Measurements from ENCODE around the gene ATP2B1.
"Not testable (repeated sequence)": the region's sequence is repeated elsewhere in the genome, so short reads cannot be mapped to it uniquely, and the experiment has no call there.

Gene ATP2B1

GRCh38 chr12:89710873-89711750, 2.5 kb upstream of the ATP2B1 start:
- DNase-seq, result no peak

GRCh38 chr12:89709995-89710872, 1.6 kb upstream of the ATP2B1 start:
- DNase-seq, result peak; percentile 47 to 49

GRCh38 chr12:89709157-89709994, 738 bp upstream of the ATP2B1 start:
- DNase-seq, result peak; percentile 98

- peak; percentile 38 to 46 for DNase-seq
These were observed 704 bp downstream of the ATP2B1 start for GRCh38 chr12:89707703-89708564.

- no peak for DNase-seq
These were observed 1.5 kb downstream of the ATP2B1 start for GRCh38 chr12:89706986-89707702.

GRCh38 chr12:89706551-89706950, 2.1 kb downstream of the ATP2B1 start:
- no peak for DNase-seq

- no peak for DNase-seq
These were observed 4.2 kb downstream of the ATP2B1 start for GRCh38 chr12:89704457-89704856.

- no peak for DNase-seq
These were observed 4.9 kb downstream of the ATP2B1 start for GRCh38 chr12:89703768-89704167.

- DNase-seq, result no peak
These were observed 6.1 kb downstream of the ATP2B1 start for GRCh38 chr12:89702503-89702902.

GRCh38 chr12:89701606-89702206, 6.9 kb downstream of the ATP2B1 start:
- DNase-seq, result no peak

GRCh38 chr12:89700191-89700810, 8.3 kb downstream of the ATP2B1 start:
- no peak for DNase-seq

GRCh38 chr12:89698607-89699006, 10.0 kb downstream of the ATP2B1 start:
- no peak for DNase-seq

GRCh38 chr12:89697728-89698127, 10.9 kb downstream of the ATP2B1 start:
- not testable (repeated sequence) for DNase-seq

- DNase-seq, result no peak
These were observed 11.3 kb downstream of the ATP2B1 start for GRCh38 chr12:89697296-89697695.

- DNase-seq, result no peak
These were observed 12.8 kb downstream of the ATP2B1 start for GRCh38 chr12:89695830-89696229.

GRCh38 chr12:89695100-89695499, 13.5 kb downstream of the ATP2B1 start:
- DNase-seq, result no peak

- no peak for DNase-seq
These were observed 14.1 kb downstream of the ATP2B1 start for GRCh38 chr12:89694542-89694941.

GRCh38 chr12:89693639-89694202, 14.9 kb downstream of the ATP2B1 start:
- DNase-seq, result no peak

GRCh38 chr12:89692439-89692838, 16.2 kb downstream of the ATP2B1 start:
- no peak for DNase-seq

GRCh38 chr12:89691659-89692058, 17.0 kb downstream of the ATP2B1 start:
- DNase-seq, result no peak

All from activated CD4-positive, alpha-beta T cell treated with anti-CD3 and anti-CD28 coated beads, Interleukin-2, amount 50 U/mL, for 48 hours (primary cell).